CD4-positive, alpha-beta memory T cell (primary cell): ENCODE results near the gene PNPLA4. TPM values are rescaled to one million over a fixed set of nuclear protein-coding genes. Genes with fewer than 3 reads are reported as not detected.

Source experiments
- CTCF ChIA-PET: fragments of 350-600 bp; sonication (Branson Sonifier 250); formaldehyde crosslinking; loops from one replicate; lab custom pipeline; 2021; ENCODE audit warnings: inconsistent platforms; ENCODE audit not compliant: partially characterized antibody; lab: Charles Lee
- POLR2A ChIA-PET: fragments of 350-600 bp; sonication (Branson Sonifier 250); formaldehyde crosslinking; loops from one replicate; lab custom pipeline; 2021; ENCODE audit not compliant: partially characterized antibody; lab: Charles Lee
- DNase-seq, 5 donors: peaks; one replicate each; pipeline versions ENCODE4 v3.0.0 to v3.0.0-alpha.2; 2020 to 2022; ENCODE audit warnings: mixed read lengths in 1 of 5
- H3K27ac ChIP-seq: one replicate; pipeline ENCODE4 v1.7.0; 2013; ENCODE audit warnings: low read depth, low read length
- H3K27me3 ChIP-seq: 2 replicates; pipeline ENCODE4 v1.7.0; 2013; ENCODE audit warnings: mild to moderate bottlenecking, low read length, moderate library complexity; ENCODE audit not compliant: insufficient read depth
- H3K36me3 ChIP-seq: 2 replicates; pipeline ENCODE4 v1.7.0; 2013; ENCODE audit warnings: mild to moderate bottlenecking, low read length, moderate library complexity; ENCODE audit not compliant: insufficient read depth
- H3K4me1 ChIP-seq: 2 replicates; pipeline ENCODE4 v1.7.0; 2013; ENCODE audit warnings: mild to moderate bottlenecking, low read length, moderate library complexity; ENCODE audit not compliant: insufficient read depth
- H3K4me3 ChIP-seq, 2 donors: one replicate each; pipeline ENCODE4 v1.7.0; 2013; ENCODE audit warnings: low read length in 2 of 2, mild to moderate bottlenecking in 1 of 2
- H3K9me3 ChIP-seq, 2 donors: one replicate each; pipeline ENCODE4 v1.7.0; 2013; ENCODE audit warnings: low read length in 2 of 2, control low read depth in 1 of 2; ENCODE audit not compliant: control insufficient read depth in 1 of 2
- H3K27ac Mint-ChIP-seq, 7 donors: one replicate each; pipeline ENCODE4 v1.8.0; 2020 to 2021; ENCODE audit warnings: mixed read lengths in 7 of 7, mild to moderate bottlenecking in 6 of 7, inconsistent platforms in 3 of 7, moderate library complexity in 3 of 7
- H3K27me3 Mint-ChIP-seq, 2 donors: one replicate each; pipeline ENCODE4 v1.8.0; 2020 to 2021; ENCODE audit warnings: mixed read lengths in 2 of 2
- H3K36me3 Mint-ChIP-seq, 2 donors: one replicate each; pipeline ENCODE4 v1.8.0; 2020 to 2021; ENCODE audit warnings: mixed read lengths in 2 of 2, inconsistent platforms in 1 of 2, mild to moderate bottlenecking in 1 of 2
- H3K4me1 Mint-ChIP-seq, 4 donors: one replicate each; pipeline ENCODE4 v1.8.0; 2020 to 2021; ENCODE audit warnings: mixed read lengths in 4 of 4, mild to moderate bottlenecking in 1 of 4
- H3K4me3 Mint-ChIP-seq, 8 donors: one replicate each; pipeline ENCODE4 v1.8.0; 2020 to 2021; ENCODE audit warnings: mixed read lengths in 8 of 8, mild to moderate bottlenecking in 7 of 8, moderate library complexity in 6 of 8, inconsistent platforms in 3 of 8
- H3K9me3 Mint-ChIP-seq, 8 donors: one replicate each; pipeline ENCODE4 v1.8.0; 2020 to 2021; ENCODE audit warnings: mixed read lengths in 8 of 8, mild to moderate bottlenecking in 5 of 8, inconsistent platforms in 3 of 8, moderate library complexity in 1 of 8
- intact Hi-C: fragments of 100-400 bp; cut with micrococcal nuclease; formaldehyde crosslinking; loops from one replicate; pipeline ENCODE4 v1.15.1; 2023
- polyA plus RNA-seq, 2 donors: library from polyadenylated mRNA; unstranded; fragments of 300-500 nt; fragmentation: Illumina TruSeq; gene quantifications; one replicate each; pipeline ENCODE4 v1.2.3, GENCODE V29; 2021
- total RNA-seq, 2 experiments: library from RNA; stranded (reverse); gene quantifications; one replicate each; pipeline ENCODE4 v1.2.3, GENCODE V29; 2021

Gene PNPLA4
- total and polyA plus RNA-seq, 4 experiments from 2014 or later: 5.0 to 25.1 (median 8.8) TPM

DNA sequence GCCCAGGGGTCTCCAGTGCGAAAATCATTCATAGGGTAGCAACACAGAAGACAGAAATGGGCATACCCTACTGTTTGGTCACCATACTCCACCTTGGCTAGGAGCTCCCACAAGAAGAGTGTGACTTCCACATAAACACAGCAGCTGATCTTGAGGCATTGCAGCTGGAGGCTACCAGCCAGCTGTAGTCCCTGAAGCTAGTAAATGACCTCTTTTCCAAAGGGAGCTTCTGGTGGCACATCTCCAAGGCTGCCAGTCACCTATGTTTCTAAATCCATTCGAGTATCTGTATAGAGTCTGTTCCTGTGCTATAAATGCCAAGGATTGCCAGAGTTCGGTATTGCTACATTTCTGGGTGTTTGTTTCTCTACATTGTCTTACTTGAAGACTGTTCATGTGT, 21.3 kb upstream of the PNPLA4 start:
- no peak overlapping the region for H3K27ac Mint-ChIP-seq
- no peak for DNase-seq
- H3K9me3 Mint-ChIP-seq: no peaks in the 10 kb centered on the region
- Histone ChIP-seq H3K27ac (no peak overlapping the region), H3K27me3 (no peaks in the 10 kb centered on the region), H3K4me3 (no peak overlapping the region), H3K4me1 (no peaks in the 10 kb centered on the region), H3K9me3 (no peaks in the 10 kb centered on the region), H3K36me3 (no peaks in the 10 kb centered on the region)
- intact Hi-C loops: no loop called here
- H3K4me1 Mint-ChIP-seq: no peaks in the 10 kb centered on the region
- H3K4me3 Mint-ChIP-seq: no peak overlapping the region
- ChIA-PET CTCF (no interaction called here), POLR2A (no interaction called here)
- H3K36me3 Mint-ChIP-seq: no peaks in the 10 kb centered on the region
- H3K27me3 Mint-ChIP-seq: peaks cover 0 to 2% of the 10 kb centered on the region in 2 donors

DNA sequence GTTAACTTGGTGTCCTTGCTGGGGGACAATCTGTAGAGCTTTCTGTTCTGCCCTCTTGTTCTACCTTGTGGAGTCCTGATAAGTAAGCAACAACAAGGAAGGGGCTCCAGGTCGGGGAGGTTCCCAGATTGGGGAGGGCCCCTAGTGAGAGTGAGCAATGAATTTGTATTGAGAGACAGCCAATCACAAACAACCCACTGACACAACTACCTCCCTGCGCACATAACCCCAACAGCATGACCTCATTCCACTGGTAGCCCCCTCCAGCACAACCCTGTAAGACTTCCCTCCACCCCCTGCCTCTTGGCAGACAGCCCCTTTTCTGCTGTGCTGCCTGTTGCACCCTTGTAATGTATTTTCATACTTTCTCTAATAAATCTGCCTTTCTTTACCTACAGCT, 19.7 kb upstream of the PNPLA4 start:
- no peaks in the 10 kb centered on the region for H3K36me3 Mint-ChIP-seq
- H3K27me3 ChIP-seq: no peaks in the 10 kb centered on the region
- no peak overlapping the region for H3K4me3 Mint-ChIP-seq
- intact Hi-C loops: no loop called here
- no peaks in the 10 kb centered on the region for H3K9me3 ChIP-seq
- ChIA-PET CTCF (no interaction called here), POLR2A (no interaction called here)
- peak overlapping the region in 1 of 7 donors; percentile 61 for H3K27ac Mint-ChIP-seq
- no peak overlapping the region for H3K27ac ChIP-seq
- H3K4me1 ChIP-seq: no peaks in the 10 kb centered on the region
- no peaks in the 10 kb centered on the region for H3K36me3 ChIP-seq
- no peaks in the 10 kb centered on the region for H3K9me3 Mint-ChIP-seq
- DNase-seq: no peak
- peaks cover 0 to 2% of the 10 kb centered on the region in 2 donors for H3K27me3 Mint-ChIP-seq
- no peaks in the 10 kb centered on the region for H3K4me1 Mint-ChIP-seq
- H3K4me3 ChIP-seq: no peak overlapping the region

DNA sequence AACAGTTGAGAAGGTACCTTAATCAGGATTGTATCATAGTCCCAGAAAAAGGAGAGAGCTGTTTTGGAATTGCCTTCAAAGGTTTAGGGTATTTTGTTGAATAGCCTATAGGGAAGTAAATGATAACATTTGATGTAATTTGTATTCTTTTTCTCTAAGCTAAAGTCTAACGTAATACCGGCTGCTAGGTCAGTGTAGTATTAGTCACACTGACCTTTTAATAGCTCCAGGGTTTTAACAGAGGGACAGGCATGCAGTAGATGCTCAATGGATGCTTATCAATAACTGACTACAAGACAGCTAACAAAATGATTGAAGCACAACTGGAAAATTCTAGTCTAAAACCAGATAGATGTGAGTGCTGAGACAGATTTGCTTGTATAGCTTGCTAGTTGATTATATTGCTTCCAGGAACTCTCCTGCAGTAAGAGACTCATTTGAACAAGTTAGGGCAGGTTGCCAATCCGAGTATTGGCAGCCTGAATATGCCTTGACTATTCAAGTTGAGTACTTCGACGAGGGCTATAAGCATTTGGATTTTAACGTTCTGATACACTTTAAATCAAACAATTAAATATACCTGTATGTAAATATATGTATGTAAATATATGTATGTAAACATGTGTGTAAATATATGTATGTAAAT, 16.5 kb upstream of the PNPLA4 start:
- ChIA-PET POLR2A (no interaction called here), CTCF (no interaction called here)
- Histone ChIP-seq H3K4me3 (no peak overlapping the region), H3K9me3 (no peaks in the 10 kb centered on the region), H3K27me3 (no peaks in the 10 kb centered on the region), H3K4me1 (no peaks in the 10 kb centered on the region), H3K36me3 (no peaks in the 10 kb centered on the region), H3K27ac (no peak overlapping the region)
- no peak overlapping the region for H3K27ac Mint-ChIP-seq
- DNase-seq: no peak
- H3K4me3 Mint-ChIP-seq: no peak overlapping the region
- no peaks in the 10 kb centered on the region for H3K9me3 Mint-ChIP-seq
- peaks cover 0 to 5% (median 1%) of the 10 kb centered on the region in 4 donors for H3K4me1 Mint-ChIP-seq
- no peaks in the 10 kb centered on the region for H3K36me3 Mint-ChIP-seq
- intact Hi-C loops: no loop called here
- H3K27me3 Mint-ChIP-seq: no peaks in the 10 kb centered on the region

DNA sequence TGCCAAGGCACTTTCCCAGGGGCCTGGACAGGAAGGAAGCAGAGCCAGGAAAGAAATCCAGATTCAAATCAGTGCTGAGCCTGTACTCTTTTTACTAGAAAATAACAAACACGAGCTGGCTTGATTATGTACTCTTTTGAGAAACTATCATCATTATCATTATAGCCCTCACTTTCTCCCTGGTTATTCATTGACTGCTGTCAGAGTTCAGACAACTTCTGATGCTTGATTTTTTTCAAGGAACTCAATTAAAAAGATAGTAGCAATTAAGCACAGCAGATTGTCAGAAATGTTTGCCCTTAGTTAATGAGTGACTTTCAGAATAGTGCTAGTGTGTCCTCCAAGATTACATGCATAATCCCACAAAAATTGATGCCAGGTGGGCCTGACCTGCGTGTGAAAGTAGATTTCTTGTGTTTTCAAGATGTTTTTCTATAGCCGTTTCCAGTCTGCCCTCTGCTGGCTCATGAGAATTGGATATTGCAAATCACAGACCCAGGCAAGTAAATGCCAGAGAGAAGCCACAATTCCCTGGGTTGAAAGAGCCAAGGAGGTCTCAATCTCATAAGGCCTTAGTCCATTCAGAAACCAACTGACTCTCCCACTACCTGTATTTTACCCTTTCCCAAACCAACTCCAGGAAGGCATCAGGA, 14.3 kb upstream of the PNPLA4 start:
- Mint-ChIP-seq H3K9me3 (no peaks in the 10 kb centered on the region), H3K27ac (peak overlapping the region in 1 of 7 donors; percentile 49), H3K4me1 (peaks cover 0 to 5% (median 1%) of the 10 kb centered on the region in 4 donors), H3K36me3 (no peaks in the 10 kb centered on the region), H3K27me3 (no peaks in the 10 kb centered on the region), H3K4me3 (no peak overlapping the region)
- ChIA-PET POLR2A (no interaction called here), CTCF (no interaction called here)
- no peaks in the 10 kb centered on the region for H3K27me3 ChIP-seq
- intact Hi-C loops: no loop called here
- no peaks in the 10 kb centered on the region for H3K9me3 ChIP-seq
- no peaks in the 10 kb centered on the region for H3K36me3 ChIP-seq
- no peak overlapping the region for H3K27ac ChIP-seq
- no peak for DNase-seq
- H3K4me1 ChIP-seq: no peaks in the 10 kb centered on the region
- no peak overlapping the region for H3K4me3 ChIP-seq

DNA sequence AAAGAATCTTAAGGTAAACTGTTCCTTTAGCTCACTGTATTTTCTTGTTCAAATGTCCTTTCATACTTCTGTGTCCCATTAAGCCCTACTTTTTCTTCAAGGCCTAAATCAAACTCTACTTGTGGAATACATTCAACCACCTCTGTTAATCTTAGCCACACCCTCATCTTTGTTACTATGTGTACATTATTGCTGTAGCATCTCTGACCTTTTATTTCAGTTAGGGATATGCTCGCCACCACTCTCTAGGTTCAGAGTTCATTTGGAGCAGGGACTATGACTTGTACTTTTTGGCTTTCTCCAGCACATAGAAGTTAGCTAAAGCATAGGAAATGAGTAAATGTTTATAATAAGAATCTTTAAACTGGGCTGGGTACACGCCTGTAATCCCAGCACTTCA, 6.8 kb upstream of the PNPLA4 start:
- CTCF ChIA-PET: no interaction called here
- Histone ChIP-seq H3K27me3 (no peaks in the 10 kb centered on the region), H3K4me1 (no peaks in the 10 kb centered on the region), H3K9me3 (no peaks in the 10 kb centered on the region), H3K36me3 (no peaks in the 10 kb centered on the region), H3K4me3 (no peak overlapping the region), H3K27ac (no peak overlapping the region)
- POLR2A ChIA-PET: no interaction called here
- Mint-ChIP-seq H3K4me3 (no peak overlapping the region), H3K4me1 (peaks cover 0 to 5% (median 2%) of the 10 kb centered on the region in 4 donors), H3K27me3 (peaks cover 2 to 5% of the 10 kb centered on the region in 2 donors), H3K36me3 (peaks cover 0 to 3% of the 10 kb centered on the region in 2 donors), H3K9me3 (no peaks in the 10 kb centered on the region), H3K27ac (no peak overlapping the region)
- intact Hi-C loops: no loop called here
- no peak for DNase-seq

DNA sequence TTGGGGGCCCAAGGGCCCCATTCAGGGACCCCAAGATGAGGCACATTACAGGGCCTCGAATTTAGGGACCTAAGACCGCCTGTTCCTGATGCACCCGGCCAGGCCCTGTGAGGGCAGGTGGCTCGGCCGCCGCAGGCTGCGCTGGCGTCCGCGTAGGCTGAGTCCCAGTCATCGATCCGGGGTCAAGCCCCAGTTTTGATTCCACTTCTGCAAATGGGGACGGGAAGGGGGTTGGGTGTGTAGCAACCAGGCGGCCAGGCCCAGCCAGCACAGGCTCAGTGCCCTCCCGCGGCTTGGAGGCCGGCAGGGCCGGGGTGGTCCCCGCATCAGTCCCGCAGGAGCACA, 327 bp downstream of the PNPLA4 start:
- peaks cover 0 to 2% (median 0%) of the 10 kb centered on the region in 8 donors for H3K9me3 Mint-ChIP-seq
- Histone ChIP-seq H3K36me3 (no peaks in the 10 kb centered on the region), H3K9me3 (no peaks in the 10 kb centered on the region), H3K4me1 (peaks cover 18% of the 10 kb centered on the region), H3K27me3 (no peaks in the 10 kb centered on the region), H3K27ac (peak overlapping the region; percentile 78), H3K4me3 (peak overlapping the region in 1 of 2 donors; percentile 73)
- intact Hi-C loops: loop anchor here (5.0 to 10.0 kb wide), 3 partner anchors 780 to 862 kb away; partner anchors contain the start of genes PUDP and STS
- H3K4me3 Mint-ChIP-seq: peak overlapping the region; percentile 90 to 98 (median 97)
- peak overlapping the region; percentile 94 to 99 (median 98) for H3K27ac Mint-ChIP-seq
- ChIA-PET CTCF (no interaction called here), POLR2A (no interaction called here)
- DNase-seq: no peak
- H3K36me3 Mint-ChIP-seq: peaks cover 12 to 19% of the 10 kb centered on the region in 2 donors
- H3K27me3 Mint-ChIP-seq: peaks cover 2 to 5% of the 10 kb centered on the region in 2 donors
- H3K4me1 Mint-ChIP-seq: peaks cover 11 to 30% (median 14%) of the 10 kb centered on the region in 4 donors

DNA sequence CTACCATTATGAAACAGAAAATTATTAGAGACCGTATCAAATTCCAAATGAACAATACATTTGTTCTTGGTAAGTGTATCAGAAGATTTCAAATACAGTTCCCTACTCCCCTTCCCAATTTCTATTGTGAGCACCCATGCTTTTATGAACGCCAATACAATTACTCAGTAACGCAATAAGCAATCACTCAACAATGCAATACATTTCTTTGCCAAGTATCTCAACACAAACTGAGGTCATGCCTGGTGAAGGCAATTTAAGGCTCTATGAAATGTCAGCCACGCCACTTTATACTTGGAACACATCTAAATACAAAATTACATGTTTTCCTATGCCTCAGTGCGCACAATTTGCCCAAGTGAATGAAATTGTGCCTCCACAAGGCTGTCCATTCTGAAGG, 712 bp downstream of the PNPLA4 start:
- Histone ChIP-seq H3K27me3 (no peaks in the 10 kb centered on the region), H3K27ac (peak overlapping the region; percentile 78), H3K4me3 (peak overlapping the region in 1 of 2 donors; percentile 73), H3K36me3 (no peaks in the 10 kb centered on the region), H3K4me1 (peaks cover 18% of the 10 kb centered on the region), H3K9me3 (no peaks in the 10 kb centered on the region)
- ChIA-PET CTCF (no interaction called here), POLR2A (no interaction called here)
- Mint-ChIP-seq H3K36me3 (peaks cover 12 to 21% of the 10 kb centered on the region in 2 donors), H3K27me3 (peaks cover 2 to 5% of the 10 kb centered on the region in 2 donors), H3K9me3 (peaks cover 0 to 2% (median 0%) of the 10 kb centered on the region in 8 donors), H3K27ac (peak overlapping the region; percentile 85 to 99 (median 98)), H3K4me1 (peaks cover 11 to 30% (median 14%) of the 10 kb centered on the region in 4 donors), H3K4me3 (peak overlapping the region; percentile 7 to 98 (median 96))
- DNase-seq: peak in 1 of 5 donors; percentile 2
- intact Hi-C loops: loop anchor here (5.0 to 10.0 kb wide), 3 partner anchors 779 to 862 kb away; partner anchors contain the start of genes PUDP and STS
